ENCODE measurements around the gene SSRP1. TPM values are rescaled to one million over a fixed set of nuclear protein-coding genes. Genes with fewer than 3 reads are reported as not detected.

Gene SSRP1
- total and polyA plus RNA-seq, 9 of the 15 experiments (the other 6 are each of a cell fraction or from before 2014, with no cell fraction given): 91.1 to 416 (median 245) TPM

- Histone ChIP-seq H3K4me1 (replicated peaks in 1 of 2; ENCODE audit: control insufficient read depth in 2 of 2, insufficient read depth in 2 of 2, low read length in 2 of 2) (peaks cover 47 to 61% of the 10 kb centered on the region in 2 experiments), H2AFZ (ENCODE audit: low read depth, low read length) (no peak overlapping the region; the same call in 1 of the 2 replicates), H3K79me2 (ENCODE audit: control insufficient read depth, insufficient read depth, low read length) (peaks cover 39% of the 10 kb centered on the region), H3K36me3 (ENCODE audit: control insufficient read depth, insufficient read depth, low read length) (peaks cover 56% of the 10 kb centered on the region), H3K4me2 (ENCODE audit: insufficient read depth, low read length) (peak overlapping the region; percentile 78), H3K9me3 (replicated peaks; ENCODE audit: control insufficient read depth, insufficient read depth, low read depth, low read length) (no peaks in the 10 kb centered on the region), H3K27me3 (ENCODE audit: control insufficient read depth in 2 of 2, insufficient read depth in 2 of 2, low read length in 2 of 2) (no peaks in the 10 kb centered on the region), H3K27ac (ENCODE audit: extremely low read depth, low read depth, low read length) (peak overlapping the region; percentile 49; the same call in 2 of the 3 replicates), H4K20me1 (replicated peaks; ENCODE audit: control insufficient read depth, insufficient read depth, low read length) (peaks cover 7% of the 10 kb centered on the region), H3K9ac (ENCODE audit: insufficient read depth in 1 of 2, low read depth in 2 of 2, low read length in 2 of 2) (peak overlapping the region; percentile 24 to 87), H3K4me3 (peak overlapping the region; percentile 18), H3K9me1 (ENCODE audit: control insufficient read depth, insufficient read depth, low read length) (peaks cover 7% of the 10 kb centered on the region)
- 2% methylated on average over 10 of the region's 13 CpGs for WGBS (ENCODE audit: insufficient coverage, low coverage, missing lambda C conversion rate)
- BruUV-seq (replicated peaks): TSS peak; percentile 35
- intact Hi-C loops (cut with micrococcal nuclease) (loop anchor here (1.0 kb wide), 1 partner anchor 11 kb away; no protein-coding TSS in a partner anchor), in situ Hi-C loops (cut with MboI) (no loop called here)
- FAIRE-seq: peak; percentile 78
- ChIA-PET POLR2A (interaction anchor here (0.6 to 6.3 kb wide), 10 partner anchors 9 to 463 kb away, joined by 3 to 68 read pairs (median 3); no protein-coding TSS in a partner anchor), CTCF (ENCODE audit: low intra/inter-chr PET ratio) (no interaction called here)
- ATAC-seq: peak; percentile 8
- peak; percentile 50 to 71 (median 53) for DNase-seq (ENCODE audit: extremely low read depth in 1 of 4, low spot score in 3 of 4)
- 0 out of 2 replicates have a peak, but pooled peaks have one; percentile 22 for TF ChIP-seq OTX1 (CRISPR knock-in tag; IDR thresholded peaks at IDR 0.05)
- no peak for TF ChIP-seq ZNF324 (CRISPR knock-in tag; IDR thresholded peaks at IDR 0.05)
- 0 out of 2 replicates have a peak, but pooled peaks have one; percentile 27 for TF ChIP-seq EGR1 (conservative IDR thresholded peaks at IDR 0.05)
- TF ChIP-seq HNRNPUL1 (IDR thresholded peaks at IDR 0.05; ENCODE audit: low read length): no peak
- TF ChIP-seq SMAD4 (CRISPR knock-in tag; conservative IDR thresholded peaks at IDR 0.05): peak; percentile 87
- TF ChIP-seq ZBTB7A (IDR thresholded peaks at IDR 0.05; ENCODE audit: borderline replicate concordance, control insufficient read depth, low read depth, low read length): 0 out of 2 replicates have a peak, but pooled peaks have one; percentile 27
- peak; percentile 1; the same call in 1 of the 2 replicates for TF ChIP-seq MBD2 (IDR thresholded peaks at IDR 0.05; ENCODE audit: borderline replicate concordance, low read depth)
- TF ChIP-seq SMARCA5 (IDR thresholded peaks at IDR 0.05): 0 out of 2 replicates have a peak, but pooled peaks have one; percentile 26
- TF ChIP-seq SOX6 (IDR thresholded peaks at IDR 0.05): peak; percentile 37; the same call in 1 of the 2 replicates
- TF ChIP-seq RBM39 (optimal IDR thresholded peaks at IDR 0.05; ENCODE audit: low read depth, low read length): peak; percentile 45
- no peak for TF ChIP-seq CAMTA2 (CRISPR knock-in tag; conservative IDR thresholded peaks at IDR 0.05)
- TF ChIP-seq RFX1 (IDR thresholded peaks at IDR 0.05): peak; percentile 93
- 0 out of 2 replicates have a peak, but pooled peaks have one; percentile 50 for TF ChIP-seq HBP1 (CRISPR knock-in tag; IDR thresholded peaks at IDR 0.05)
- no peak for TF ChIP-seq SUPT5H (IDR thresholded peaks at IDR 0.05)
- TF ChIP-seq HNRNPL (IDR thresholded peaks at IDR 0.05; ENCODE audit: low read depth, low read length): no peak
- peak; percentile 65 for TF ChIP-seq FOSL1 (tag; conservative IDR thresholded peaks at IDR 0.05)
- TF ChIP-seq SMARCE1 (IDR thresholded peaks at IDR 0.05): peak; percentile 28; the same call in 1 of the 2 replicates
- 0 out of 2 replicates have a peak, but pooled peaks have one; percentile 18 for TF ChIP-seq GABPA (tag; conservative IDR thresholded peaks at IDR 0.05; ENCODE audit: low read depth)
- TF ChIP-seq, protein P1, sequence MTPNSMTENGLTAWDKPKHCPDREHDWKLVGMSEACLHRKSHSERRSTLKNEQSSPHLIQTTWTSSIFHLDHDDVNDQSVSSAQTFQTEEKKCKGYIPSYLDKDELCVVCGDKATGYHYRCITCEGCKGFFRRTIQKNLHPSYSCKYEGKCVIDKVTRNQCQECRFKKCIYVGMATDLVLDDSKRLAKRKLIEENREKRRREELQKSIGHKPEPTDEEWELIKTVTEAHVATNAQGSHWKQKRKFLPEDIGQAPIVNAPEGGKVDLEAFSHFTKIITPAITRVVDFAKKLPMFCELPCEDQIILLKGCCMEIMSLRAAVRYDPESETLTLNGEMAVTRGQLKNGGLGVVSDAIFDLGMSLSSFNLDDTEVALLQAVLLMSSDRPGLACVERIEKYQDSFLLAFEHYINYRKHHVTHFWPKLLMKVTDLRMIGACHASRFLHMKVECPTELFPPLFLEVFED (CRISPR knock-in tag; conservative IDR thresholded peaks at IDR 0.05): 0 out of 2 replicates have a peak, but pooled peaks have one; percentile 44
- no peak for TF ChIP-seq ZNF124 (CRISPR knock-in tag; IDR thresholded peaks at IDR 0.05)
- no peak for TF ChIP-seq WHSC1 (IDR thresholded peaks at IDR 0.05; ENCODE audit: low read length)
- no peak for TF ChIP-seq CHCHD3 (CRISPR knock-in tag; IDR thresholded peaks at IDR 0.05)
These were observed 13.2 kb downstream of the SSRP1 start for GRCh38 chr11:57322256-57323166.

Data from K562 (cell line).